Stimulated activated CD4-positive, alpha-beta T cell treated with anti-CD3 and anti-CD28 coated beads, Interleukin-1b, Interleukin-23, amount 100 ng/mL, for 24 hours (primary cell): ENCODE results near the gene FAM241B.

ENCODE experiments used
- DNase-seq, 4 experiments: peaks; one replicate each; pipeline ENCODE4 v3.0.0-alpha.2; 2020; ENCODE audit warnings: low read depth in 4 of 4, low spot score in 1 of 4

The FAM241B gene

DNA sequence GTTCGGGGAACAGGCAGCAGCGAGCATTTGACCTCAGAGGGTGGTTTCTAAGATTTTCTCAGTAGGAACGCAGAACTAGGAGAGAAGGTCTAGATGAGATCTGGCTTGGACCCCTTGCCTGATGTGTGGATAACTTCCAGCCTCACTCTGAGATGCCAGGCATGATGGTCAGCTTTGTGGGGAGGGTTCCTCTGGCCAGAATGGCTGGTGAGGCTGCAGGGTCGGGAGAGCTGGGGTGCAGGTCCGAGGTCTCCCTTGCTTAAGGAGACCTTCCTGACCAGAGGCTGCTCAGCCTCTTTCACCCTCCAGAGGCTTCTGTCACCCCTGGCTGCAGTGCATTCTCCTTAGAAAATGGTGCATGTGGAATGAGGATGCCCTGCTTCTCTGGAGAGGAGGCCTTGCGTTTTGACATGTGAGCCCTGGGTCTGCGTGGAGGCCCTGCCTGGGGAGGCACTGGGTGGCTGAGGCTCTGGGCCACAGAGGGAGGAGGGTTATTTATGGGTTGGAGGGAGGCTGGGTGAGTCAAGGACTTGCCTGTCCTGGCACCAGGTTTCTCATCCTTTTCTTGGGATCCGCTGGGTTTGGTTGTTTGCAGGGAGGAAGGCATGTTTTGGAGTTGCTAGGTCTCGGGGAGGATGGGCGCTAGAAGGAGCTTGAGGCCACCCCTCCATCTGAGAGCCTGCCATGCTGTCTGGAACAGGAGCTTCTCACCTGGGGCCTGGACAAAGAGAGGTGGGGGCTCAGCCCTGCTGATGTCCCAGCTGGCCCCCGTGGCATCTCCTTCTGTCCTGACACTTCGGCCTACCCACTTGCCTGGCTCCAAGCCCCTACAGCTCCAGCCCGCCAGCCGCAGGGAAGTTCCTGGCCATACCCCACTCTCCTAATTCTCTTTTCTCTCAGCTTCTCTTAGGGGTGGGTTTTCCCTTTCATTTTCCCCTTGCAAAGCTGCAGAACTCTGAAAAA lies 3.9 kb downstream of the FAM241B start:
- DNase-seq, result no peak

DNA sequence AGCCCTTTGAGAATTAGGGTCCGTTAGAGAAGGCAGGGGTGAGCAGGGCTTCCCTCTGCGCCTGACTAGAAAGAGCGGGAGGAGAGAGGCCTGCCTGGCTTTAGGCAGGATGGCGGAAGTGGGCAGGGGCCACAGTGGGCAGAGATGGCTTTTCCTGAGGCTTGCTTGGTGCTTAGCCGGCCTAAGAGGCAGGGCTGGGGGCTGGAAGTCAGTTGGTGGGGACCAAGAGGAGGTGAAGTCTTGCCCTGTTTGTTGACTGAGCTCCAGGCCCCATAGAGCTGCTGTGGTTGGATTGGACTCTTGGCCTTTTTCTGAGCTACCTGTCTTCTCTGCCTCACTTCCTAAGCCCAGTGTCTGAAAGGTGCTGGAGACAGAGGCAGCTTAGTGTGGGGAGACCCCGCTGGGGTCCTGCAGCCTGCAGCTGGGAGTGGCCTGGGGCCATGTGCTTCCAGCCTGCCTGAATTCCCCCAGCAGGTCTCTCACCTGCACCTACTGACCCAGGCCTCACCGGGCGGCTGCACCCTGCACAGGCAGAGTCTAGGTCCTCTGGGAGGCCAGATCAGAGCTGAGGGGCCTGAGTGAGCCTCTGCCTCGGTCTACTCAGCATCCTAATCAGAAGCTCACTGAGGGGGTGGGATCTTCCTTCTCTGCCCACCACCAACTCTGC lies 4.8 kb downstream of the FAM241B start:
- no peak for DNase-seq

DNA sequence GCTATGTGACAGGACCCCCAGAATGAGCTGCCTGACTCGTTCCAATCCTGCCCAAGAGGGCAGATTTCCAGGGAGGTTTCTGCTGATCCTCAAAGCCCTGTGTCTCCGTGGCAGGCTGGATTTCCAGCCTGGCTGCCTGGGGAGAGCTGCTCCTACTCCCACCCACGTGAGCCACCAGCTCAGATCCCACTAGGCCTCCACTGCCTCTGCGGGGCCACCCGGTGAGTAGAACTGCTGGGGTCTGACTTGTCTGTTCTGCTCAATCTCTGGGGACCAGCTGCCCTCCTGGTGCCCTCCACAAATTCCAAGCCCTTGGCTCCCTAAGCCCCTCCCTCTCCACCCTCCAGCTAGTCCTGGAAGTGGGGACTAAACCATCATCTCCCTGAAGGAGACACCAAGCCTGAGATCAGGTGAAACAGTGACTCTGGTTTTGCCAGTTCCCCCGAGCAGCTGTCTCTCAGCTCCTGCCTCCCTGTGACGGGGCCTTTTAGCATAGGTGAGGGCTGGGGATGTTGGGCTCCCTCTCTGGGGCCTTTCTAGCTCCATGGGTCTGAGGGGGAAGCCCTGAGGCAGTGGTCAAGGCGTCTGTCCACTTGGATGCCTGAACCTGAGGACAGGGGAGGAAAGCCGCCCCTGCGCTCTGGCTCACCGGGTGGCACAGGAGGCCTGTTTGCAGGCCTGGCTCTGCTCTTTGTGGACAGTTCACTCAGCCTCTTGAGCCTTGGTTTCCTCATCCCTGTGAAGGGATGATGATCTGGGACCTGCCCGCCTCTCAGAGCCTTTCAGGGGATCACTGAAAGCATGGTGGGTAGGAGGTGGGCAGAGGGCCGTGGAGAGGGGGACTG lies 5.6 kb downstream of the FAM241B start:
- DNase-seq, result no peak

DNA sequence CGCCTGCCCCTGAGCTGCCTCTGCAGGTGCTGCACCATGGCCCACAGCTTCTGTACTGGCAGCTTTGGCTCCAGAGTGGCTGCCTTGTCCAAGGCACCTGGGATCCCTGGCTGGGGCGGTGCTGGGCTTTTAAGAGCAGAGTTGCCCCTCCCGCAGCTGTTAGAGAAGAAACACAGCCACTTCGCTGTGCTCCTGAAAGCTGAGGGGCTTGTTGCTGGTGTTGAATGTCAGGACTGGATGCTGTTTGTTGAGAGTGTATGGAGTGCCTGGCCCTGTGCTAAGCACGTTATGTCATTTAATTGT lies 6.2 kb downstream of the FAM241B start:
- no peak for DNase-seq

DNA sequence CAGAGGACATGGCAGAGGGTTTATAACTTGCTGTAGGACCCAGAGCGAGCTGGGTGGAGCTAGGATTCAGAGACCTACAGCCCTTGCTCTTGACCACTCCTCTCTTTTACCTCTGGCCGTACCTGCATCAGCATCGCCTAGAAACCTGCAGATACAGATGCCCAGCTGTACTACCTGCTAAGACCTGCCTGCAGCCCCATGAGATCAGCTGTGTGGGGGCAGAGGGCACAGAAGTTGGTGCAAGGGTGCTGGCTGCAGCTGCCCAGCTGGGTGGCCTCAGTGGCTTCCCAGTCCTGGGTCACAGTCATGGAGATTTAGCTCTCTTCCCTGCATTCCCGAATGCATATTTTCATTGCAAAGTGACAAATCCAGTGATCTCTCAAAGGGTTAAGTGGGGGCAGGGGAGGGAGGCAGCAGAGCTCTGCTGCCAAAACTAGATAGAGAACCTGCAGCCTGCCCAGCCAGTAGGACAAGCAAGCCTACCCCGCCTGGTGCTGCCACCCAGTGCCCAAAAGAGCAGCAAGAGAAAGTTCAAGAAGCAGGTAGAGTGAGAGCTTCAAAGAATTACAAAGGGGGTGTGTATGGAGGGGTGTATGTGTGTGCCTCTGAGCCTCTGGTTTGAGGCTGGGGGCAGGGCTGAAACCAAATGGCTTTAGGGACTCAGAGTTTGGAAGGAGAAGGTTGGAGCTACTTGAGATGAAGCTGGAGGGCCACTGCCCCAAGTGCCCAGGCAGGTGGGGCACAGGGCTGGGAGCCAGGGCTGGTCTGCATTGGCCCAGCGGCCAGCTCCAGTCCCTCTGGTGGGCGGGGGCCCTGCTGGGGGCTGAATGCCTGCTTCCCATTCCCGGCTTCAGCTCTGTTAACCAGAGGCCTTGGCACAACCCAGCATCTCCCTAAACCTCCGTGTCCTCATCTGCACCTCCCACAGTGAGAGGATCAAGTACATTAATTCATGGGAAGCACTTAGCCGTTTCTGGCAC lies 6.9 kb downstream of the FAM241B start:
- DNase-seq, result no peak

DNA sequence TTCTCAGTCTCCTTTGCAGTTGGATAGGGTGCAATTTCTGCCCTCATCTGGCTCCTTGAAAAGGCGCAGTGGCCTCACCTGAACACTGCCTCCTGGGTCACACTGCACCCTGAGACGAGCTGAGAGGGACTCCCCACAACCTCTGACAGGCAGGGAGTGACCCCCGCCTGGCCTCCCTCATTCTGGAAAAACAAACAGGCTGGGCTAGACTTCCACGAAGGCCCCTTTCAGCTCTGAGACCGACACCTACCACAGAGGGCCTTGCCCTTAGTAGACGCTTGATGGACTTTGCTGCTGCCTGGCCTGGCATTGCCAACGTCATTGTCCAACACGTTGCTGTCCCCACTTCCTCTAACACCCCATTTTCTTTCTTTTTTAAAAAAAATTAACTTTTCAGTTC lies 8.6 kb downstream of the FAM241B start:
- no peak for DNase-seq

DNA sequence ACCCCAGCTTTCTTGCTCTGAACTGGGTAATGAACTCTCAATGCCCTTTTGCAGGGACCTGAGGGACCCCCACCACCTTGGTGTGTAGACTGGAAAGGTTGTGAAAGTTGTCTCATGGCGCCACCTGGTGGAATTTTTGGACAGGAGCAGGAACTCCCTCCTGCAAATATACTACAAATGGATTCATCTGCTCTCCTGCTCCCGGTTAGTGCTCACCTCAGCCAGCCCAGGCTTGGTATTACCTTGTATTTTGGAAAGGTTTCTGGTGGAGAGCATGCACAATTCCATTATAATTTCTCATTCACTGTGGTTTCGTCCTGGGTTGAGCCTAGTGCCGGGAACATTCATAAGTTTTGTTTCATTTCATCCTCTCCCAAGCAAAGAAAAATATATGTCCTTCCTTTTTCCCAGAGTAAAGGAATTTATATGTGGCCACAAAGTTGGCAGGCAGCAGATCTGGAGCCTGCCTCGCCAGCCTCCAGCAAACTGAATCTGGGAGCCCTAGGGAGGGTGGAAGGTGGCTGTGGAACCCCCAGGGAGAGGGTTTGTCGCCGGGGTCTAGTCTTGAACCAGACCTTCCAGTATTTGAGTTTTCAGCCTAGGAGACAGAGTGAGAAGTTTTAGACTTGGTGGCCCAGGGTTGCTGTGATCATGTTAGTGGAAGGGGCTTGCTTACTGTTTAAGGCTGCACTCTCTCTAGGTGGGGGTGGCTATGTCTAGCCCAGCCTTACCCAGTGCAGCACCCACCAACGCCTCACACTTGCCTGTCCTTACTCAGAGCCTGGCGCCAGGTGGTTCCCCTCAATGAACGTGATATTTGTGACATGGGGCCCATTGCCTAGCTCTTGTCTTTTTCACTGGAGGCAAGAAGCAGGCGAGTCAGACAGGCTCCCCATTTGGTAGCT lies 9.5 kb downstream of the FAM241B start:
- DNase-seq, result peak; percentile 45 to 47 (median 46)

DNA sequence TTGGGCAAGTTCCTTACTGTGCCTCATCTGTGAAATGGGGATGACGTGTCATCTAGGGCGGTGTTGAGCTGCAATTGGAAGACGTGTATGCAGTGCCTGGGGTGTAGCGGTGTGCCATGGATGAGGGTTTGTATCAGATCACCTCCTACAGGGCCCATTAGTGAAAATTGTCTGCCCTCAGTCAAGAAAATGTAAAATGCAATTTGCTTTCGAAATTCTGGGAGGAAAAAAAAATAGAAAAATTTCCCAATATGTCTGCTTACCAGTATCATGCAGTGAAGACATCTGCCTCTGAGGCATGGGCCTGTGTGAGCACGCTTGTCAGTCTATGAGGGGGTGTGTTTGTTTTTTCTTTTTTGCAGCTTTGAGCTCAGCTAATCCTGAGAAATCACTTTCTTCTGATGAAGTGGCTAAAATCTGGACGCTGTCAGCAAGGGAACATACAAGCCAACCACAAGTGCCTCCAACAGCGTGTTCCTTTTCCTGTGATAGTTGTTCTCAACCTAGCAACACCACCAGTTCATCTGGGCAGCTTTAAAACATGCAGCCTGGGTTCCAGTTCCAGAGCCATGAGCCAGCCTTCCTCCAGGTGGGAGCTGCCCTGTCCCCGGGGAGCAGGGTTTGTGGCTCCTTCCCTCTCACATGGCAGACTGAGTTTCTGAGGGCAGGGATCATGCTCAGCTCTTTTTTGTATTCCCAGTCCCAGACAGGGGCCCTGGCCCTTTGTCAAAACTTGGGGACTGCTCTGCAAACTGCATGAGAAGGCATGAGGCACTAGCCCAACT lies 10.3 kb downstream of the FAM241B start:
- DNase-seq, result no peak

DNA sequence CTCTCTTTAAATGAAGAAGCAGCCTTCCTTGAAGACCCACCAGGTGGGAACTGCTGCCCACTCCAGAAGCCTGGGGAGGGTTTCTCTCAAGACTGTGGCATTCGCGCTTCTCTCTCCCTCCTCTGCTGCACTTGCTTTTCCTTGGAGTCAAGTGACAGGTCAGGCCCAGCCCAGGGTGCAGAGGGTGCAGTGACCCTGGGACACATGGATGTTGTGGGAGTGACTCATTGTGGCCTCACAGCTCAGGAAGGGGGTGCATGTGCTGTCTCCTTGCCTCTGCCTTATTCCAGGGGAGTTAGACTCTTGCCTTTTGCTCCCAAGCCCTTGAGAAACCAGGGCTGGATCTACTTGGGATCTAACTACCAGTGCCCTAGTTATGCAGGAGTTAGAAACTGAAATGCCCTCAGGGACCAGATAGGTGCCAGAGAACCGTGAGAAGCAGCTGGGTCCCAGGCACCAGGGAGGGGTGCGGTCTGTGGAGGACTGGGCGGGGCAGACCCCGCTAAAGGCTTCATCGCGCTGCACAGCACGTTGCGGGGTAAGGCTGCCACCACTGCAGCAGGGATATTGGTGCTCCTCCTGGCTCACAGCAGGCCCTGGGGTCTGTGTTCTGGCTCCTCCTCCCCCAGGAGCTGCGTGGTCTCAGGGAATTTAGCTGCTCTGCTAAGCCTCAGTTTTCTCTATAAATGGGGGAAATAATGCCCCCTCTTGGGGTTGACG lies 11.4 kb downstream of the FAM241B start:
- no peak for DNase-seq

DNA sequence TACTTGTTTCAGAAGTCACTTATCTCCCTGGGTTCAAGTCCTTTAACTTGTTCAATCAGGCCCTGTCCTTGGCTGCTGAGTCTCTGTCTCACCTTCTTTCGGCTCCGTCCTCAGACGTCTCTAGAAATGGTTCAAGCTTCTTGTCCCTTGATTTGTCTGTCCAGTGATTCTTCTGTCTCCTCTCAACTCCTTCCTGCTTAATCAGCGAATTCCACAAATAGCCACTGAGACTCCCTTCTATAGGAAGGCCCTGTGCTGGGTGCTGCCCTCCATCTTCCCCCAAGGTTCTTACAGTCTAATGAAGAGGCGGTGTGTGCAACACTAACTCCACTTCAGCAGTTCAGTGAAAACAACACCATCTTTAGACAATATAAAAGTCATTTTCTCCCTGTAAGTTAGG lies 12.7 kb downstream of the FAM241B start:
- DNase-seq, result no peak

DNA sequence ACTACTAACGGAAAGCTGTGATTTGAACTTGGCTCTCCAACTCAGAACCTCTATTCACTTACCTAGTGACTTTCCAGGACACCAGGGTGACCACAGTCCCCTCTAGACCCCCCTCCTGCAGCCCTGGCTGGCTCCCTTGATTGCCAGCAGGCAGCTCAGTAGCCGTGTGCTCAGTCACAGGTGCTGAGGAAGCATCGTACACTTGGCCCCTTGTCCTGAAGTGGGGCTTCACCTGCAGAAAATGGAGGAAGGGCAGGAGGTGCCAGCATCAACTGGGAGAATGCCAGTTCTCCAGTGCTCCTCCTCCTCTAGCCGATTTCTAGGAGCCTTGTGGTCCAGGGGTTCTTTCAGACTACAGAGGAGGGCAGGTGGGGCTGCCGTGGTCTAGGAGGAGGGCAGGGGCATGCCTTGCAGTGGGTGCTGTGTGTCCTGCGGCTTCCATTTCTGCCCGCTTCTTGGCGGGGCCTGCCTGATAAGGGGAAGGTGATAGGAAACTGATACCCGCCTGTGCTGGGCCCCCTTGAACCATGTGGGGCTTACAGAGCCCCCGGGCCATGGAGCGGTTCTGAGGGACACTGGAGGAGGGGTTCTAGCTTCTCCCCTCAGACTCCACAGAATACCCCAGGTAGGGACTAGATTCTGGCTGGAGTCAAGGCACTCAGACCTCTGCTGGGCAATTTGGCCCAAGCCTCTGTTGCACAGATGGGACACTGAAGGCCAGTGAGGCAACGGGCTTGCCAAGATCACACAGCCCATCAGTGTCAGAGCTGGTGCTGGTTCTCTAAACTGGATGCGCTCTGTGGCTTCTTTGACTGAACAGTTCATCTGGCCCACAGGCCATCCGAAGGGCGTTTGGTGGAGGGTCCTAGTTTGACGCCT lies 14.0 kb downstream of the FAM241B start:
- no peak for DNase-seq

DNA sequence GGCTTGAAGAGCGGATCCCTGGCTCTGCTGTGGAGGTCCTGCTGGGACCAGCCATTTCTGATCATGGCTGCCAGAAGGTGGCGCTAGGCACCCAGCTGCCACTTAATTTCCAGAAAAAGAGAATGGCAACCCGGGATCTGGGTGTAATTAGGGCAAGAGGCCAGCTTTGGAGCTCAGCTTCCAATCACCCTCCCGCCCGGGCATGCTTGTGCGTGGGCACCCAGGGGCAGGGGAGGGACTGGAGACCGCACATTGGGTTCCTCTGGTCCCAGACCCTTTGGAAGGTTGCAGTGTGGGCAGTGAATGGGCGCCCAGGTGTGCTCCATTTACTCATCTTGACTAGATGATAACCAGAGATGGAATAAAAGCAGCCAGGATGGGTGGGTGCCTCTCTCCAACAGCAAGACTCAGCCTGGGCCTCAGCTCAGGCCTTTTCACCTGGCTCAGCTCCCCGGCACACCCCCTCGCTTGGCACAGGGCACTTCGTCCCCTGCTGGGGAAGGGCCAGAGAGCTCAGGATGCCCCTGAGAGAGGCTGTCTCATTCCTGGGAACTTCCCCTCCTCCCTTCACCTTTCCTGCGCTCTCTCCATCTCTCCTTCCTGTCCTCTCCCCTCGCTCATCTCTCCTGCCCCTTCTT lies 14.7 kb downstream of the FAM241B start:
- DNase-seq, result peak in 1 of 4 experiments; percentile 23

DNA sequence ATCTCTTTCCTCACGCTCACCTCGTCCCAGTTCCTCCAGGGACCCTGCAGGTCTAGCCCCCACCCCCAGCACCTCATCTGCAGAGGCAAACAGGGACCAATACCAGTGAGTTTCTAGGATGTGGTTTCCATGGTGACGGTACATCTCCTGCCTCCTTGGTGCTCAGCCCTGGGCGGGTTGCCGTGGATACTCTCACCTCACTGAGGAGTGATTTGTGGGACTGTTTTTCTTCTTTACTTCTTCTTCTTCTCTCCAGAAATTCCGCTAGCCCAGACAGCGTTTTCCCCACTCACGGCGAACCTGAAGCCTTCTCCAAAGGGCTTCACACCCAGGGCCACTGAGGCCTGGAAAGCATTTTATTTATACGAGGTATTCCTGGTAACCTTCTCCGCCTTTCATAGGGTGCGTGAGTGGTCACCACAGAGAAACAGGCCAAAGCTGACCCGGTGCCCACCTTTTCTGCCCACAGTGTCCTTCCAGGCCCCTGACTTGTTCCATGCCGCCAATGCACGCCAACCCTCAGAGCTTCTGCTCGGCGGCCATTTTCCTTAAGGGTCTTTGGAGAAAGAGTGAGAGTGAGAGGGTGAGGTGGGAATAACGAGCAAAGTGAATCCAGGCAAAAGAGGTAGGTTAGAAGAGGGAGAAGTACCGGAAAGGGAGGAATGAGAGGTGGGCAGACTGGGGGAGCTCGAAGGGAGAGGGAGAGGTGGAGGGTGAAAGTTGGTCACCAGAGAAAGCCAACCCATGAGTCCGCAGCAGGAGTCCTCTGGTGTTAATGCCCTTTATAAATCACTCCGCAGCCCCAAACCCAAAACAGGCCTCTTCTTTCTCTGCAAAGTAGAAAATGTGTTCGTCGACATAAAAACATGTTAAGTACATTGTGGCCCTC lies 15.5 kb downstream of the FAM241B start:
- no peak for DNase-seq

DNA sequence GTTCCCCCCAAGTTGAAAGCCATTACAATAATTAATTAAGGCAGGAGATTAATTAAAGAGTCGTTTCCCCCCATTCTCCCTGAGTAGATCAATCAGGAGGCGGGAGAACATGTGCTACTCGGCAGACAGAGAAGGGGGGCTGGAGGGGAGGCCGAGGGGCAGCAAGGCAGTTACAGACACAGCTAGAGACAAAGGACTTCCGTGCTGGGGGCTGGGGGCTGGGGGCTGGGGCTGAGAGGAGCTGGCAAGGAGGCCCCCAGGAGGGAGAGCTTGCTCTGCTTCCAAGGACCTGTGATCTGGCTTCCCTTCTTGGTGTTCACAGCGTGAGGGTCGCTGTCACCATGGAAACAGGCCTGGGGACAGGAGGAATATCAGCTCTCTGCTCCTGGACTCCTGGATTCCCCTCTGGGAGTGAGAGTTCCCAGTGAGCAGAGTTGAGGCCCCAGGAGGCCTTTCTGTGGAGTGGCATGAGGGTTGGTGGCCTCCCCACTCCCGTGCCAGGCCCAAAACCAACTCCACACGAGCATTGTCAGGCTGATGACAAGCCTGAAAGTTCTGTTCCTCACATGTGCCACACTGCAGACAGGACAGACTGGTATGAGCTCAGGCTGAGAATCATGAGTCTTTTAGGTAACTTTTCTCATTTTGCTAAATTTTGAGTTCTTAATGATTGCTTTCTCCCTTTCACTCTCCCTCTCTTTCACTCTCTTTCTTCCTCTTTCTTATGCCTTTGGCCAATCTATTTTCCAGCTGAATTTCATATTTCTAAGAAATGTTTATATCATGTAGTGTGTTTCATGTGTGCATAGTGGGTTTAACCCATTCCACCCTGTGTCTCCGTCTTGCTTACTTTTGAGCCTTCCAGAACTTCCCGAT lies 16.4 kb downstream of the FAM241B start:
- no peak for DNase-seq

DNA sequence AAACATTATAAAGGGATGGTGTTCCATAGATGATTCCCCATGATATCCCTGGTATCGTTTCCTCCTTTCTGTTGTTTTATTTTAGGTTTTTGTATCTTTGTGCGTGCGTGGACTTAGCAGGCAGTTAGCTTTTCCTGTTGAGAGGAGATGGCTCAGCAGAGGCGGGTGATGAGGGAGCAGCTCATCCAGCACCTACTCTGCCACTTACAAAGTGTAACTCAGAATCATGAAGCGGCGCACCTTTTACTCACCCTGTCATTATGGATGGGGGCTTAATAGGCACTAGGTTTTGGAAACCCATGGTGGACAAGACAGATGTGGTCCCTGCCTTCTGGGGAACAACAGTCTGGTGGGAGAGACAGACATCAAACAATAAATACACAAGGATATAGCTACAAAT lies 17.1 kb downstream of the FAM241B start:
- DNase-seq, result no peak
